Activated CD4-positive, CD25-positive, alpha-beta regulatory T cell treated with anti-CD3 and anti-CD28 coated beads, Interleukin-2, amount 50 U/mL, for 72 hours (primary cell): ENCODE results near the gene SERTM2.

ENCODE experiments used
- DNase-seq: peaks from one replicate; pipeline ENCODE4 v3.0.0; 2021

Gene SERTM2

DNA sequence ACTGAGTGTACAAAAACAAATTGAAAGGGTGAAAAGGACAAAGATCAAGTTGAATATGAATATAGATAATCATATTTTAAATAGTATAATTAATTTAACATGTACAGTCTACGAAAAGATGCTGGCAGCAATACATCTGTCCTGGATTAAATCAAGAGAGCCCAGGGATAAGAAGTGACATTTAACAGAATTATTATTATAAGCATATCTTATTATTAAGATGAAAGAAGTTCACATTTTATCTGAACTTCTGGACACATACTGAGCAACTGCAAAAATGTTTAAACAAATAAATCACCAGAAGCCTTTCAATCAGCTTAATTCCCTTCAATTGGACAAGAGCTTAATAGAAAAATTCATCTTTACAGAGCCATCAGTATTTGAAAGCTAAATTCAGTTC lies 50.4 kb downstream of the SERTM2 start:
- no peak for DNase-seq

DNA sequence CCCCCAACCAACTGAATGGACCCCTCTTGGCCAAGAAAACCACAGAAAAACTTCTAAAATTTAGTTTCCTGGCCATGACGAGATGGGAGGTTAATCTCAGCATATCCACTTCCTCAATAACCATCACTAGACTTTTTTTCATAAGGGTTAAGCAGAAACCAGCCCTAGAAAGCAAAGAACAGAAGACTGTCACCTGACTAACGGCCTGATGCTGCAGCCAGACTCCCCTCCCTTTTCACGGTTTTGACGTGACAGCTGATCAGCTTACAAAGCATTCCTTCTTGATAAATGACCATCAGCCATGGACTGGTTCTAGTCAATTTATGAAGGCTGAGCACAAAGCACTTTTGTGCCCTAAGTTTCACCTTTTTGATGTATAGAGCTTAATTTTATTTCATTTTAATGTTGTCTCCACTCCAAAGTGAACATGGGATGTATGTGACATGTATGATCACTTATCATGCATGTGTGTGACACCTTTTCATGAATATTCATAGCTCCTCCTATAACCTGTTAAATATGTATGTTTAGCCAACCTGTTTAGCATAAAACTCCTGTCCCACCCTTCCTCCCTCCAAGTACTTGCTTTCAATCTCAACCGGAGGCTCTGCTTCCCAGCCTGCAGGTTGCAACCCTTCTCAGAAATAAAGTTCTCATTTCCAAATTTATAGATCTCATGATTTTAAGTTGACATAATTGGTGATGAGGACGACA lies 56.3 kb downstream of the SERTM2 start:
- no peak for DNase-seq

DNA sequence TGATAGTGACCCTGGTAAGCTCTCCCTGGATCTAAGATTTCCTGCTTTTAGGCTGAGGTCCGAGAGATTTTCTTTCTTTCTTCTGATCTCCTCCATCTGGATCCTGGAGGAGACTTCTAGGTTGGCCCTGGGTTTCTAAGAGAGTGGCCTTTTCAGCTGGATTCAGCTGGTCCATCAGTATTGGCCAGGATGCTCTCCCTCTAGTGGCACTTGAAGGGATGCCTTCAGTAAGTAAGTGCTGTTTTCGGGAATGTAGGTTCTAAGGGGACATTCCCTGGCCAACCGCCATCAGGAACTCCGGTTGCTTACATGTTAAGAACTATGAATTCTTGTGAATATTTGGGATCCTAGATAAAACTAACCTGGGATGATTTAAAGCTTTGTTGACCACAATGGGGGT lies 56.9 kb downstream of the SERTM2 start:
- no peak for DNase-seq

DNA sequence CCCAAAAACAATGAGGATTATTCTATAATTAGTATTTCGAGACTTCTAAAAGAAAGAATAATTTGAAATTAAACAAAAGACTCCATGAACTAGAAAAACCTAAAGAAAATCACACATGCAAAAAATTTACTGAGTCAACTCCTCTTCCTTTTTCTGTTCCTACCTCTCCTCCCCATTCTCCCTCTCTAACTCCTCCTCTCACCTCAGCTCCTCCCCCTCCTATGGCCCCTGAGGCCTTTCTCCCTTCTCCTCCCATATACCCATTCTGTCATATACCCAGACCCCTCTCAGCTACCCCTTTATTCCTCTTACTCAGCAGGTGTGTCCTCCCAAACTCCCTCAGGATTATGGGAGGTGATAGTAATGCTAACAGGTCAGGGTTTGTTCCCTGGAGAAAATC lies 57.4 kb downstream of the SERTM2 start:
- DNase-seq, result no peak
